ENCODE data around the gene PIK3AP1. TPM values are rescaled to one million over a fixed set of nuclear protein-coding genes. Genes with fewer than 3 reads are reported as not detected.
A peak's percentile ranks its signal among the peaks of the same experiment; 100 is the strongest.
"Not testable (repeated sequence)": the region's sequence is repeated elsewhere in the genome, so short reads cannot be mapped to it uniquely, and the experiment has no call there.

Gene PIK3AP1
- total RNA-seq, 6 donors from 2014 or later: 22.0 to 64.8 (median 34.6) TPM

GRCh38 chr10:96743988-96744585 is 23.8 kb upstream of the PIK3AP1 start:
- no peaks in the 10 kb centered on the region for H3K36me3 ChIP-seq
- peaks cover 0 to 4% (median 1%) of the 10 kb centered on the region in 4 donors for H3K4me1 ChIP-seq
- TF ChIP-seq POLR2AphosphoS5 (IDR thresholded peaks at IDR 0.05) (no peak), EP300 (IDR thresholded peaks at IDR 0.05) (no peak), CTCF (IDR thresholded peaks at IDR 0.05) (peak in 1 of 6 experiments; percentile 31), POLR2A (IDR thresholded peaks at IDR 0.05) (no peak)
- DNase-seq (no peak), ATAC-seq (ENCODE audit: low FRiP score in 2 of 2) (no peak)
- H3K27me3 ChIP-seq: no peaks in the 10 kb centered on the region
- H3K9me3 ChIP-seq: no peaks in the 10 kb centered on the region
- no peak overlapping the region for H3K4me3 ChIP-seq
- 45 to 51% methylated on average over 7 of the region's 7 CpGs for WGBS, 2 donors
- no peak overlapping the region for H3K27ac ChIP-seq

GRCh38 chr10:96741557-96741956 is 21.2 kb upstream of the PIK3AP1 start:
- DNase-seq (peak in 1 of 2 donors; percentile 31), ATAC-seq (ENCODE audit: low FRiP score in 2 of 2) (peak in 1 of 2 donors; percentile 10)
- not testable (repeated sequence) for H3K36me3 ChIP-seq, H3K9me3 ChIP-seq, H3K27me3 ChIP-seq, H3K4me3 ChIP-seq, H3K4me1 ChIP-seq
- peak overlapping the region; percentile 15 to 77 (median 54) for H3K27ac ChIP-seq
- 47 to 57% methylated on average over 6 of the region's 6 CpGs for WGBS, 2 donors

GRCh38 chr10:96740579-96741281 is 20.4 kb upstream of the PIK3AP1 start:
- 36 to 49% methylated on average over 9 of the region's 9 CpGs for WGBS, 2 donors

GRCh38 chr10:96740141-96740540 is 19.8 kb upstream of the PIK3AP1 start:
- TF ChIP-seq CTCF (IDR thresholded peaks at IDR 0.05) (no peak), EP300 (IDR thresholded peaks at IDR 0.05) (no peak), POLR2A (IDR thresholded peaks at IDR 0.05) (no peak), POLR2AphosphoS5 (IDR thresholded peaks at IDR 0.05) (no peak)
- peak overlapping the region in 3 of 4 donors; percentile 15 to 77 (median 73) for H3K27ac ChIP-seq
- no peaks in the 10 kb centered on the region for H3K9me3 ChIP-seq
- ATAC-seq (ENCODE audit: low FRiP score in 2 of 2) (no peak), DNase-seq (no peak)
- 91 to 96% methylated on average over 7 of the region's 7 CpGs for WGBS, 2 donors
- no peak overlapping the region for H3K4me3 ChIP-seq
- no peaks in the 10 kb centered on the region for H3K27me3 ChIP-seq
- H3K36me3 ChIP-seq: no peaks in the 10 kb centered on the region
- peaks cover 0 to 3% (median 0%) of the 10 kb centered on the region in 4 donors for H3K4me1 ChIP-seq

More at GRCh38 chr10:96740579-96741281, 20.4 kb upstream of the PIK3AP1 start:
- peaks cover 0 to 3% (median 0%) of the 10 kb centered on the region in 4 donors for H3K4me1 ChIP-seq
- H3K9me3 ChIP-seq: no peaks in the 10 kb centered on the region
- no peak overlapping the region for H3K4me3 ChIP-seq
- no peaks in the 10 kb centered on the region for H3K27me3 ChIP-seq
- no peaks in the 10 kb centered on the region for H3K36me3 ChIP-seq
- DNase-seq (peak in 1 of 2 donors; percentile 85), ATAC-seq (ENCODE audit: low FRiP score in 2 of 2) (peak; percentile 80 to 94)
- peak overlapping the region; percentile 15 to 77 (median 54) for H3K27ac ChIP-seq
- TF ChIP-seq EP300 (IDR thresholded peaks at IDR 0.05): no peak
- TF ChIP-seq CTCF (IDR thresholded peaks at IDR 0.05): no peak
- TF ChIP-seq POLR2A (IDR thresholded peaks at IDR 0.05): peak in 1 of 4 donors; percentile 32
- peak in 1 of 2 donors; percentile 30 for TF ChIP-seq POLR2AphosphoS5 (IDR thresholded peaks at IDR 0.05)

- not testable (repeated sequence) for H3K4me3 ChIP-seq; DNase-seq; H3K9me3 ChIP-seq; H3K36me3 ChIP-seq; H3K27me3 ChIP-seq; ATAC-seq (ENCODE audit: low FRiP score in 2 of 2); H3K4me1 ChIP-seq; H3K27ac ChIP-seq
- WGBS, 2 donors: 64 to 86% methylated on average over 1 of the region's 1 CpG
These were observed 17.1 kb upstream of the PIK3AP1 start for GRCh38 chr10:96737307-96737902.

Measured in upper lobe of left lung (tissue), 6 donors.